Esophagus (tissue), 2 donors: ENCODE results near the gene PTPRD. TPM values are rescaled to one million over a fixed set of nuclear protein-coding genes. Genes with fewer than 3 reads are reported as not detected.

Experiments used
- H3K27ac ChIP-seq, 2 donors: one replicate each; pipeline ENCODE4 v1.5.1; 2013; ENCODE audit warnings: low read depth in 2 of 2, mild to moderate bottlenecking in 2 of 2, inconsistent platforms in 1 of 2, low read length in 1 of 2, moderate library complexity in 1 of 2
- H3K27me3 ChIP-seq, 2 donors: one replicate each; pipeline ENCODE4 v1.6.1; 2013; ENCODE audit warnings: low read length in 2 of 2, control low read depth in 1 of 2, mild to moderate bottlenecking in 1 of 2; ENCODE audit not compliant: insufficient read depth in 2 of 2, control insufficient read depth in 1 of 2
- H3K36me3 ChIP-seq, 2 donors: one replicate each; pipeline ENCODE4 v1.6.1; 2013; ENCODE audit warnings: low read length in 1 of 2; ENCODE audit not compliant: control insufficient read depth in 2 of 2, insufficient read depth in 2 of 2
- H3K4me1 ChIP-seq, 2 donors: one replicate each; pipeline ENCODE4 v1.6.1; 2013; ENCODE audit warnings: low read length in 1 of 2; ENCODE audit not compliant: control insufficient read depth in 2 of 2, insufficient read depth in 2 of 2
- H3K4me3 ChIP-seq, 2 donors: one replicate each; pipeline ENCODE4 v1.5.1; 2013; ENCODE audit warnings: low read length in 2 of 2, mild to moderate bottlenecking in 2 of 2, low read depth in 1 of 2, moderate library complexity in 1 of 2
- H3K9me3 ChIP-seq, 2 donors: one replicate each; pipeline ENCODE4 v1.6.1; 2013; ENCODE audit warnings: mild to moderate bottlenecking in 2 of 2, low read depth in 1 of 2, low read length in 1 of 2, moderate library complexity in 1 of 2; ENCODE audit not compliant: control insufficient read depth in 2 of 2, insufficient read depth in 1 of 2
- WGBS, 2 donors: extraction: QIAGEN DNeasy Blood & Tissue Kit; methylation state at CpG; one replicate each; pipeline ENCODE4 v1.1.7; 2013; 5-methylcytosine and 5-hydroxymethylcytosine counted together
- polyA plus RNA-seq, 2 donors: library from polyadenylated mRNA; stranded (reverse); fragments of 200-250 nt; gene quantifications; one replicate each; pipeline ENCODE4 v1.2.3, GENCODE V29; 2013
- donor health status: healthy with polysubstance abuse.
- donor health status: Bipolar disorder and iron deficiency.

PTPRD gene
- polyA plus RNA-seq, 2 donors, result 0.53 to 0.60 TPM

GRCh38 chr9:9729082-9729481, 883.7 kb downstream of the PTPRD start:
- H3K9me3 ChIP-seq, result no peaks in the 10 kb centered on the region
- H3K4me1 ChIP-seq, result no peaks in the 10 kb centered on the region
- H3K36me3 ChIP-seq, result no peaks in the 10 kb centered on the region
- H3K27me3 ChIP-seq, result no peaks in the 10 kb centered on the region
- WGBS, 2 donors, result 75 to 84% methylated on average over 2 of the region's 2 CpGs
- no peak overlapping the region for H3K4me3 ChIP-seq
- H3K27ac ChIP-seq, result no peak overlapping the region

- Histone ChIP-seq H3K4me3 (no peak overlapping the region), H3K27me3 (no peaks in the 10 kb centered on the region), H3K27ac (no peak overlapping the region), H3K36me3 (no peaks in the 10 kb centered on the region), H3K4me1 (no peaks in the 10 kb centered on the region), H3K9me3 (peaks cover 6 to 18% of the 10 kb centered on the region in 2 donors)
- 79 to 86% methylated on average over 16 of the region's 16 CpGs for WGBS, 2 donors
These were observed 893.3 kb downstream of the PTPRD start for GRCh38 chr9:9719373-9720112.

GRCh38 chr9:9718691-9719090, 894.1 kb downstream of the PTPRD start:
- Histone ChIP-seq H3K9me3 (peaks cover 6 to 18% of the 10 kb centered on the region in 2 donors), H3K36me3 (no peaks in the 10 kb centered on the region), H3K4me1 (no peaks in the 10 kb centered on the region), H3K27me3 (no peaks in the 10 kb centered on the region), H3K4me3 (no peak overlapping the region), H3K27ac (no peak overlapping the region)
- 71 to 82% methylated on average over 3 of the region's 3 CpGs for WGBS, 2 donors

GRCh38 chr9:9679433-9679832, 933.4 kb downstream of the PTPRD start:
- no peak overlapping the region for H3K4me3 ChIP-seq
- H3K9me3 ChIP-seq, result no peaks in the 10 kb centered on the region
- H3K27ac ChIP-seq, result no peak overlapping the region
- no peaks in the 10 kb centered on the region for H3K27me3 ChIP-seq
- no peaks in the 10 kb centered on the region for H3K36me3 ChIP-seq
- WGBS, 2 donors, result 50 to 60% methylated on average over 3 of the region's 3 CpGs
- no peaks in the 10 kb centered on the region for H3K4me1 ChIP-seq

- Histone ChIP-seq H3K4me3 (no peak overlapping the region), H3K27me3 (no peaks in the 10 kb centered on the region), H3K36me3 (no peaks in the 10 kb centered on the region), H3K4me1 (no peaks in the 10 kb centered on the region), H3K9me3 (no peaks in the 10 kb centered on the region), H3K27ac (no peak overlapping the region)
- WGBS, 2 donors, result 73 to 74% methylated on average over 3 of the region's 3 CpGs
These were observed 938.3 kb downstream of the PTPRD start for GRCh38 chr9:9674461-9674860.

GRCh38 chr9:9670454-9670853, 942.3 kb downstream of the PTPRD start:
- Histone ChIP-seq H3K36me3 (no peaks in the 10 kb centered on the region), H3K9me3 (no peaks in the 10 kb centered on the region), H3K4me1 (no peaks in the 10 kb centered on the region), H3K27me3 (no peaks in the 10 kb centered on the region), H3K4me3 (no peak overlapping the region), H3K27ac (no peak overlapping the region)
- WGBS, 2 donors, result 71 to 72% methylated on average over 3 of the region's 3 CpGs

- no peak overlapping the region for H3K4me3 ChIP-seq
- no peak overlapping the region for H3K27ac ChIP-seq
- no peaks in the 10 kb centered on the region for H3K36me3 ChIP-seq
- H3K9me3 ChIP-seq, result no peaks in the 10 kb centered on the region
- 86 to 93% methylated on average over 3 of the region's 3 CpGs for WGBS, 2 donors
- no peaks in the 10 kb centered on the region for H3K27me3 ChIP-seq
- H3K4me1 ChIP-seq, result no peaks in the 10 kb centered on the region
These were observed 967.8 kb downstream of the PTPRD start for GRCh38 chr9:9645006-9645405.

- H3K4me1 ChIP-seq, result no peaks in the 10 kb centered on the region
- 60 to 63% methylated on average over 2 of the region's 2 CpGs for WGBS, 2 donors
- H3K27me3 ChIP-seq, result no peaks in the 10 kb centered on the region
- no peaks in the 10 kb centered on the region for H3K36me3 ChIP-seq
- no peak overlapping the region for H3K27ac ChIP-seq
- H3K4me3 ChIP-seq, result no peak overlapping the region
- no peaks in the 10 kb centered on the region for H3K9me3 ChIP-seq
These were observed 981.5 kb downstream of the PTPRD start for GRCh38 chr9:9631284-9631683.

GRCh38 chr9:9625248-9625647, 987.6 kb downstream of the PTPRD start:
- Histone ChIP-seq H3K36me3 (no peaks in the 10 kb centered on the region), H3K27me3 (no peaks in the 10 kb centered on the region), H3K4me1 (no peaks in the 10 kb centered on the region), H3K4me3 (no peak overlapping the region), H3K27ac (no peak overlapping the region), H3K9me3 (no peaks in the 10 kb centered on the region)
- WGBS, 2 donors, result 89% methylated on average over 5 of the region's 5 CpGs

GRCh38 chr9:9623506-9623905, 989.3 kb downstream of the PTPRD start:
- H3K4me3 ChIP-seq, result no peak overlapping the region
- no peaks in the 10 kb centered on the region for H3K27me3 ChIP-seq
- H3K9me3 ChIP-seq, result no peaks in the 10 kb centered on the region
- H3K36me3 ChIP-seq, result no peaks in the 10 kb centered on the region
- H3K4me1 ChIP-seq, result no peaks in the 10 kb centered on the region
- WGBS, 2 donors, result 53 to 62% methylated on average over 2 of the region's 2 CpGs
- H3K27ac ChIP-seq, result no peak overlapping the region
